HUES48 (cell line): ENCODE measurements around the gene CELA3A.
"Not testable (repeated sequence)": the region's sequence is repeated elsewhere in the genome, so short reads cannot be mapped to it uniquely, and the experiment has no call there.

Source experiments
- H3K27ac ChIP-seq: one replicate; pipeline ENCODE4 v1.7.0; 2013; ENCODE audit warnings: low read depth, low read length, inconsistent platforms
- H3K27me3 ChIP-seq: 2 replicates; pipeline ENCODE4 v1.6.1; 2013; ENCODE audit warnings: mild to moderate bottlenecking, low read length; ENCODE audit not compliant: control insufficient read depth, insufficient read depth
- H3K36me3 ChIP-seq: 2 replicates; pipeline ENCODE4 v1.6.1; 2013; ENCODE audit warnings: low read length; ENCODE audit not compliant: control insufficient read depth, insufficient read depth
- H3K4me1 ChIP-seq: 2 replicates; pipeline ENCODE4 v1.6.1; 2013; ENCODE audit warnings: mild to moderate bottlenecking, low read length; ENCODE audit not compliant: control insufficient read depth, insufficient read depth
- H3K4me3 ChIP-seq: 2 replicates; pipeline ENCODE4 v1.5.1; 2013; ENCODE audit warnings: mild to moderate bottlenecking, low read depth, low read length
- H3K9ac ChIP-seq: 2 replicates; pipeline ENCODE4 v1.6.1; 2013; ENCODE audit warnings: mild to moderate bottlenecking, low read depth, low read length, moderate library complexity
- H3K9me3 ChIP-seq: 2 replicates; pipeline ENCODE4 v1.6.1; 2013; ENCODE audit warnings: low read length; ENCODE audit not compliant: control insufficient read depth, insufficient read depth

Gene CELA3A

GRCh38 chr1:22002875-22003274 lies 1.4 kb downstream of the CELA3A start:
- H3K36me3 ChIP-seq, H3K27me3 ChIP-seq, H3K4me1 ChIP-seq: not testable (repeated sequence)

GRCh38 chr1:22003959-22004358 lies 2.5 kb downstream of the CELA3A start:
- not testable (repeated sequence) for H3K4me1 ChIP-seq, H3K27ac ChIP-seq, H3K27me3 ChIP-seq, H3K9ac ChIP-seq, H3K4me3 ChIP-seq, H3K9me3 ChIP-seq, H3K36me3 ChIP-seq

More at GRCh38 chr1:22002875-22003274, 1.4 kb downstream of the CELA3A start:
- H3K4me3 ChIP-seq, H3K9me3 ChIP-seq, H3K27ac ChIP-seq, H3K9ac ChIP-seq: not testable (repeated sequence)

GRCh38 chr1:22005261-22006149 lies 4.0 kb downstream of the CELA3A start:
- not testable (repeated sequence) for H3K9me3 ChIP-seq, H3K4me1 ChIP-seq, H3K27ac ChIP-seq, H3K9ac ChIP-seq, H3K4me3 ChIP-seq, H3K36me3 ChIP-seq, H3K27me3 ChIP-seq

- not testable (repeated sequence) for H3K27ac ChIP-seq, H3K4me1 ChIP-seq, H3K9ac ChIP-seq, H3K4me3 ChIP-seq, H3K9me3 ChIP-seq, H3K36me3 ChIP-seq, H3K27me3 ChIP-seq
Measured at GRCh38 chr1:22006736-22007135, 5.3 kb downstream of the CELA3A start.

- not testable (repeated sequence) for H3K9me3 ChIP-seq, H3K4me1 ChIP-seq, H3K27me3 ChIP-seq, H3K27ac ChIP-seq, H3K36me3 ChIP-seq, H3K4me3 ChIP-seq, H3K9ac ChIP-seq
Measured at GRCh38 chr1:22007262-22007661, 5.8 kb downstream of the CELA3A start.

GRCh38 chr1:22009566-22009965 lies 8.1 kb downstream of the CELA3A start:
- H3K9ac ChIP-seq, H3K9me3 ChIP-seq, H3K27me3 ChIP-seq, H3K36me3 ChIP-seq, H3K27ac ChIP-seq, H3K4me1 ChIP-seq, H3K4me3 ChIP-seq: not testable (repeated sequence)

- not testable (repeated sequence) for H3K4me3 ChIP-seq, H3K27me3 ChIP-seq, H3K27ac ChIP-seq, H3K9me3 ChIP-seq, H3K4me1 ChIP-seq, H3K9ac ChIP-seq, H3K36me3 ChIP-seq
Measured at GRCh38 chr1:22012752-22013151, 11.3 kb downstream of the CELA3A start.

GRCh38 chr1:22014575-22015206 lies 13.2 kb downstream of the CELA3A start:
- H3K4me3 ChIP-seq, H3K36me3 ChIP-seq, H3K9me3 ChIP-seq, H3K27me3 ChIP-seq, H3K9ac ChIP-seq, H3K4me1 ChIP-seq, H3K27ac ChIP-seq: not testable (repeated sequence)

GRCh38 chr1:22018583-22019559 lies 17.4 kb downstream of the CELA3A start:
- Histone ChIP-seq H3K4me1 (peaks cover 2% of the 10 kb centered on the region; the same call in 1 of the 2 replicates), H3K27me3 (no peaks in the 10 kb centered on the region), H3K9me3 (no peaks in the 10 kb centered on the region), H3K27ac (no peak overlapping the region), H3K36me3 (no peaks in the 10 kb centered on the region), H3K4me3 (no peak overlapping the region), H3K9ac (no peak overlapping the region)

GRCh38 chr1:22021061-22021460 lies 19.6 kb downstream of the CELA3A start:
- Histone ChIP-seq H3K9me3 (no peaks in the 10 kb centered on the region), H3K27me3 (no peaks in the 10 kb centered on the region), H3K4me3 (no peak overlapping the region), H3K36me3 (no peaks in the 10 kb centered on the region), H3K4me1 (peaks cover 8% of the 10 kb centered on the region), H3K9ac (no peak overlapping the region), H3K27ac (no peak overlapping the region)
